ENCODE measurements around the gene ENTPD3.

ENTPD3 gene

DNA sequence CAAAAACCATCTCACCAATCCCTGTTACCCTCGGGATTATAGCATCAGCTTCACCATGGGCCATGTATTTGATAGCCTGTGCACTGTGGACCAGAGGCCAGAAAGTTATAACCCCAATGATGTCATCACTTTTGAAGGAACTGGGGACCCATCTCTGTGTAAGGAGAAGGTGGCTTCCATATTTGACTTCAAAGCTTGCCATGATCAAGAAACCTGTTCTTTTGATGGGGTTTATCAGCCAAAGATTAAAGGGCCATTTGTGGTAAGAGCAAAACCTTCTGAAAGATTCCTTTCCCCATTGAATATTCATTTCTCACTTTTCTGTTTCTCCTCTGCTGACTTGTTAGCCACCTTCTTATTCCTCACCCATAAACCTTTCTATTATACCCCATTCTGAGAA is 35.9 kb downstream of the ENTPD3 start:
- H3K4me3 ChIP-seq (ENCODE audit: low read depth, low read length): no peak overlapping the region
- no peak for DNase-seq (ENCODE audit: low read depth)
- TF ChIP-seq, protein P1, sequence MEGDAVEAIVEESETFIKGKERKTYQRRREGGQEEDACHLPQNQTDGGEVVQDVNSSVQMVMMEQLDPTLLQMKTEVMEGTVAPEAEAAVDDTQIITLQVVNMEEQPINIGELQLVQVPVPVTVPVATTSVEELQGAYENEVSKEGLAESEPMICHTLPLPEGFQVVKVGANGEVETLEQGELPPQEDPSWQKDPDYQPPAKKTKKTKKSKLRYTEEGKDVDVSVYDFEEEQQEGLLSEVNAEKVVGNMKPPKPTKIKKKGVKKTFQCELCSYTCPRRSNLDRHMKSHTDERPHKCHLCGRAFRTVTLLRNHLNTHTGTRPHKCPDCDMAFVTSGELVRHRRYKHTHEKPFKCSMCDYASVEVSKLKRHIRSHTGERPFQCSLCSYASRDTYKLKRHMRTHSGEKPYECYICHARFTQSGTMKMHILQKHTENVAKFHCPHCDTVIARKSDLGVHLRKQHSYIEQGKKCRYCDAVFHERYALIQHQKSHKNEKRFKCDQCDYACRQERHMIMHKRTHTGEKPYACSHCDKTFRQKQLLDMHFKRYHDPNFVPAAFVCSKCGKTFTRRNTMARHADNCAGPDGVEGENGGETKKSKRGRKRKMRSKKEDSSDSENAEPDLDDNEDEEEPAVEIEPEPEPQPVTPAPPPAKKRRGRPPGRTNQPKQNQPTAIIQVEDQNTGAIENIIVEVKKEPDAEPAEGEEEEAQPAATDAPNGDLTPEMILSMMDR (IDR thresholded peaks at IDR 0.05; ENCODE audit: insufficient read depth, low read depth, low read length, missing control alignments): no peak

DNA sequence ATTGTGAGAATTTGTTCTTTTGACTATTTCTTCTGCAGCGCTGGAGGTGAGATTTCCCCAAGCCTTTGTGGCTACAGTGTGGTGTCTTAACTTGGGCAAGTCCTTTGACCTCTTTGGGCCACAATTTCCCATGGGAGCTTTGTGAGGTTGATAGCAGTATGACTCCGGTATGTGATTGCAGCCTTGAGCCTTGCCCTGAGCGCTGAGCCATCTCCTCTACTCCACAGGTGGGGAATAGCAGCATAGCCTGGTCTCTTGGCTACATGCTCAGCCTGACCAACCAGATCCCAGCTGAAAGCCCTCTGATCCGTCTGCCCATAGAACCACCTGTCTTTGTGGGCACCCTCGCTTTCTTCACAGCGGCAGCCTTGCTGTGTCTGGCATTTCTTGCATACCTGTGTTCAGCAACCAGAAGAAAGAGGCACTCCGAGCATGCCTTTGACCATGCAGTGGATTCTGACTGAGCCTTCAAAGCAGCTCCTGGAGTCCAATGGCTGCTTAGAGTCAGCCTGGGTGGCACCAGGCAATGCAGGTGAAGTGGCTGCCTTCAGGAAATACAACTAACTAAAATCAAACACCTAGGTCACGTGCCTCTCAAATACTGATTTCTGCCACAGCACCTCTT is 40.2 kb downstream of the ENTPD3 start:
- peak; percentile 35 for DNase-seq (ENCODE audit: low read depth)
- TF ChIP-seq, protein P1 (IDR thresholded peaks at IDR 0.05; ENCODE audit: insufficient read depth, low read depth, low read length, missing control alignments): no peak
- no peak overlapping the region for H3K4me3 ChIP-seq (ENCODE audit: low read depth, low read length)

DNA sequence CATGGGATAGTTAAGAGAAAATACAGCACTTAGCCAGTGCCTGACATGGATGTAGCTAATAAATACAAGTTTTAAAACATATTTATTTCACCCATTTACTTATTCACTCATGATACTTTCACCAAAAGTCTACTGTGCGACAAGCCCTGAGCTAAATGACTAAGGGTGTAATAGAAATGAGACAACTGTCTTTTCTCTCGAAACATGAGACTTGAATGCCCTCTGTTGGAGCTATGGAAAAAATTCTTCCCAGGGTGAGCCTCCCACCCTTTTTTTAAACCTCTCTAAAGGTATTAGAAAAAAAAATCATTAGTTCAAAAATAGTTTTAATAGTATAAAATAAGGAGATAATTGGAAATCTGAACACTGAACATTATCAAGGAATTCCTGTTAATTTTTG is 45.8 kb downstream of the ENTPD3 start:
- H3K4me3 ChIP-seq (ENCODE audit: low read depth, low read length): no peak overlapping the region
- TF ChIP-seq, protein P1 (IDR thresholded peaks at IDR 0.05; ENCODE audit: insufficient read depth, low read depth, low read length, missing control alignments): no peak
- no peak for DNase-seq (ENCODE audit: low read depth)

DNA sequence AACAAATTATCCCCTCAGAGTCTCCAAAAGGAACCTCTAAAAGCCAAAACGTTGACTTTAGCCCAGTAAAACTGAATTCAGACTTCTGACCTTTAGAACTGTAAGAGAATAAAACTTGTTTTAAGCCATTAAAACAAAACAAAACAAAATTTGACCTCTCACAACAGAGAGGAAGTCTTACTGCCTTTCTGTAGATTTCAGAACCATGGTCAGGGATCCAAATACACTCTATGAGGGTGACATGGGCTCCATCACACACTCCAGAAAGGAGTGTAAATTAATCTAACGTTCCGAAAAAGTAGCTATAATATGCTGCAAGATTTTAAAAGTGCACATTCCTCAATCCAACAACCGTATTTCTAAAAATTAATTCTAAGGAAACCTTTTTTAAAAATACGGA is 50.9 kb downstream of the ENTPD3 start:
- no peak overlapping the region for H3K4me3 ChIP-seq (ENCODE audit: low read depth, low read length)
- TF ChIP-seq, protein P1 (IDR thresholded peaks at IDR 0.05; ENCODE audit: insufficient read depth, low read depth, low read length, missing control alignments): no peak
- no peak for DNase-seq (ENCODE audit: low read depth)

DNA sequence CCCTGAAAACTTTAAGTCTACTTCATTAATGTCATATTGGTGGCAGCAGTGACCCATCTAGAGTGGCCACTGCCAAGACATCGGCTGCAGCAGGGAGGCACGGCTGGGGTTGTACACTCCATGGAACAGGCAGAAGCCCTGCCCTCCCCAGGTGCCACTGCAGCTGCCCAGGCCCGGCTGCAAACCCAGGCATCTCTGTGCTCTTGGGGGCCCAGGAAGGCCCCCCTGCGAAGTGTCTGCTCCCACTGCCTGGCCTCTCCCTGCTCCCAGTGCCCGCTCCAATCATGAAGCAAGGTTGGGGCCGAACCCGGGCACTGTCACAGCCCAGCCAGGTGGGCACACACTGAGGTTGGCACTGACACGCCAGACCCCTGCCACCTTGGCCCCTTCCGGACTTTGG is 58.1 kb downstream of the ENTPD3 start:
- no peak for DNase-seq (ENCODE audit: low read depth)
- H3K4me3 ChIP-seq (ENCODE audit: low read depth, low read length): no peak overlapping the region
- TF ChIP-seq, protein P1 (IDR thresholded peaks at IDR 0.05; ENCODE audit: insufficient read depth, low read depth, low read length, missing control alignments): no peak

DNA sequence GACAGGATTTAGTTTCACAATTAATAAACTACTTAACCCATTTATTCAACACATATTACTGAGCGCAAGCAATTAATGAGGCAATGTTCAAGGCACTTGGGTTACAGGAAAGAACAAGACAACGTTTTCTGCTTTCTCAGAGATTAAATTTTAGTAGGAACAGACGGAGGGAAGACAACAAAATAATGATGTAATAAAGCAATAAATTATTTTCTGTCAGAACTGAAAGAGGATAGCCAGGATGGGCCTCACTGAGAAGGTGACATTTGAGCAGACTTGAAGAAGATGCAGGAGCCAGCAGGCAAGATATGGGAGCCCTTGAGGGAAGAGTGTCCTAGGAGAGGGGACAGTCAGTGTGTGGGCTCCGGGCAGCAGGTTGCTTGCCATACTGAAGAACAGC is 58.9 kb downstream of the ENTPD3 start:
- TF ChIP-seq, protein P1 (IDR thresholded peaks at IDR 0.05; ENCODE audit: insufficient read depth, low read depth, low read length, missing control alignments): no peak
- no peak for DNase-seq (ENCODE audit: low read depth)
- no peak overlapping the region for H3K4me3 ChIP-seq (ENCODE audit: low read depth, low read length)

DNA sequence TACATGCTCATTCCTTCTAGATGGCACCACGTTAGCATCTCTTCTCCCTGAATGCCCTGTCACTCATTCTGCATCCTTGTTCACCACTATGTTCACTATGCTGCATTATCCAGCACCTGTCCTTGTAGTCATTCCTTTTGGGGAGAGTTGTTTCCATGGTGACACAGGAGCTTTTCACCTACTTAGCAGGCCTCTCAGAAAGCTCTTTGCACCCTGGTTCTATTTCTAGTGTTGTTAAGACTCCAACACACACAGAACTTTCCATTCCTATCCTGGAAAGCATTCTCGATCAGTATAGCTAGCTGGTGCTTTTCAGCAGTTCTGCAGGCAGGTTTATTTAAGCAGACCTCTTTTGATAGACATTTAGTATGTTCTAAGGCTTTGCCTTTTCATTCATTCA is 63.5 kb downstream of the ENTPD3 start:
- no peak for DNase-seq (ENCODE audit: low read depth)
- H3K4me3 ChIP-seq (ENCODE audit: low read depth, low read length): no peak overlapping the region
- TF ChIP-seq, protein P1 (IDR thresholded peaks at IDR 0.05; ENCODE audit: insufficient read depth, low read depth, low read length, missing control alignments): no peak

Data from GM12865 (cell line).